Peyer's patch (tissue), 4 donors: Measurements from ENCODE around the gene TRAF5. TPM values are rescaled to one million over a fixed set of nuclear protein-coding genes. Genes with fewer than 3 reads are reported as not detected.
"Not testable (repeated sequence)": the region's sequence is repeated elsewhere in the genome, so short reads cannot be mapped to it uniquely, and the experiment has no call there.

Experiments used
- DNase-seq, 3 donors: peaks; one replicate each; pipeline ENCODE4 v3.0.0-alpha.2; 2017 to 2019
- H3K27ac ChIP-seq, 4 donors: fragments of 200-600 bp; sonication (generic); one replicate each; pipeline ENCODE4 v1.5.1; 2016 to 2019
- H3K27me3 ChIP-seq, 2 donors: fragments of 200-600 bp; sonication (generic); one replicate each; pipeline ENCODE4 v1.5.1; 2019
- H3K36me3 ChIP-seq, 3 donors: fragments of 200-600 bp; sonication (generic); one replicate each; pipeline ENCODE4 v1.5.1; 2016 to 2019
- H3K4me1 ChIP-seq, 4 donors: fragments of 200-600 bp; sonication (generic); one replicate each; pipeline ENCODE4 v1.5.1; 2016 to 2019
- H3K4me3 ChIP-seq, 4 donors: fragments of 200-600 bp; sonication (generic); 1 replicate in 3 of 4; 2 replicates in 1 of 4; pipeline ENCODE4 v1.5.1; 2016 to 2019; ENCODE audit warnings: mild to moderate bottlenecking in 1 of 4
- H3K9me3 ChIP-seq, 4 donors: fragments of 200-600 bp; sonication (generic); one replicate each; pipeline ENCODE4 v1.5.1; 2016 to 2019; ENCODE audit warnings: mild to moderate bottlenecking in 1 of 4
- CTCF ChIP-seq, 6 experiments: fragments of 450-650 bp in 4 of 6; fragments of 200-600 bp in 2 of 6; sonication (generic) in 1 of 6; IDR thresholded peaks; one replicate each; pipeline ENCODE4 v1.5.1; 2017 to 2019; ENCODE audit warnings: antibody characterized with exemption in 6 of 6, mild to moderate bottlenecking in 3 of 6, moderate library complexity in 1 of 6
- POLR2A ChIP-seq, 2 donors: fragments of 450-650 bp; IDR thresholded peaks; one replicate each; pipeline ENCODE4 v1.5.1; 2017; ENCODE audit warnings: antibody characterized with exemption in 2 of 2, mild to moderate bottlenecking in 2 of 2, moderate library complexity in 2 of 2
- total RNA-seq, 4 donors: library from RNA; depleted of rRNA; stranded (reverse); fragments of >200 nt; gene quantifications; one replicate each; pipeline ENCODE4 v1.1.0, GENCODE V29; 2016

TRAF5 gene
- total RNA-seq, 4 donors from 2014 or later: 10.9 to 98.2 (median 24.9) TPM

GRCh38 chr1:211401751-211402150 is 75.1 kb downstream of the TRAF5 start:
- H3K27me3 ChIP-seq, H3K36me3 ChIP-seq, H3K27ac ChIP-seq, H3K4me1 ChIP-seq, DNase-seq, H3K4me3 ChIP-seq, H3K9me3 ChIP-seq: not testable (repeated sequence)

- not testable (repeated sequence) for H3K4me1 ChIP-seq, H3K9me3 ChIP-seq, DNase-seq, H3K4me3 ChIP-seq, H3K27me3 ChIP-seq, H3K27ac ChIP-seq, H3K36me3 ChIP-seq
Measured at GRCh38 chr1:211406086-211406485, 79.5 kb downstream of the TRAF5 start.

- not testable (repeated sequence) for H3K4me1 ChIP-seq, H3K9me3 ChIP-seq, H3K4me3 ChIP-seq, H3K27ac ChIP-seq, H3K27me3 ChIP-seq, DNase-seq, H3K36me3 ChIP-seq
Measured at GRCh38 chr1:211407749-211408148, 81.1 kb downstream of the TRAF5 start.

GRCh38 chr1:211411639-211412038 is 85.0 kb downstream of the TRAF5 start:
- Histone ChIP-seq H3K4me3 (no peak overlapping the region), H3K27me3 (no peaks in the 10 kb centered on the region), H3K9me3 (no peaks in the 10 kb centered on the region), H3K4me1 (no peaks in the 10 kb centered on the region), H3K36me3 (no peaks in the 10 kb centered on the region), H3K27ac (no peak overlapping the region)
- DNase-seq: no peak
- TF ChIP-seq CTCF (IDR thresholded peaks at IDR 0.05): no peak
- TF ChIP-seq POLR2A (IDR thresholded peaks at IDR 0.05): no peak

GRCh38 chr1:211415700-211416099 is 89.1 kb downstream of the TRAF5 start:
- Histone ChIP-seq H3K36me3 (no peaks in the 10 kb centered on the region), H3K27me3 (no peaks in the 10 kb centered on the region), H3K4me3 (peak overlapping the region in 2 of 4 donors; percentile 44 to 59), H3K27ac (peak overlapping the region in 1 of 4 donors; percentile 75), H3K4me1 (no peaks in the 10 kb centered on the region), H3K9me3 (no peaks in the 10 kb centered on the region)
- no peak for DNase-seq
- no peak for TF ChIP-seq CTCF (IDR thresholded peaks at IDR 0.05)
- no peak for TF ChIP-seq POLR2A (IDR thresholded peaks at IDR 0.05)

GRCh38 chr1:211416246-211416627 is 89.6 kb downstream of the TRAF5 start:
- not testable (repeated sequence) for H3K4me1 ChIP-seq, H3K9me3 ChIP-seq, H3K36me3 ChIP-seq, H3K27me3 ChIP-seq
- Histone ChIP-seq H3K4me3 (peak overlapping the region; percentile 42 to 62 (median 52)), H3K27ac (peak overlapping the region; percentile 34 to 75 (median 64))
- DNase-seq: peak; percentile 38 to 57 (median 55)

GRCh38 chr1:211416628-211417323 is 90.1 kb downstream of the TRAF5 start:
- H3K9me3 ChIP-seq, H3K4me1 ChIP-seq, H3K36me3 ChIP-seq, H3K27me3 ChIP-seq: not testable (repeated sequence)
- peak overlapping the region; percentile 42 to 62 (median 52) for H3K4me3 ChIP-seq
- H3K27ac ChIP-seq: peak overlapping the region; percentile 34 to 75 (median 64)
- peak; percentile 41 to 61 (median 58) for DNase-seq

- H3K4me3 ChIP-seq: no peak overlapping the region
- no peaks in the 10 kb centered on the region for H3K9me3 ChIP-seq
- H3K27me3 ChIP-seq: no peaks in the 10 kb centered on the region
- no peak overlapping the region for H3K27ac ChIP-seq
- no peaks in the 10 kb centered on the region for H3K4me1 ChIP-seq
- H3K36me3 ChIP-seq: no peaks in the 10 kb centered on the region
- no peak for DNase-seq
- TF ChIP-seq CTCF (IDR thresholded peaks at IDR 0.05): no peak
- TF ChIP-seq POLR2A (IDR thresholded peaks at IDR 0.05): no peak
Measured at GRCh38 chr1:211420389-211420788, 93.8 kb downstream of the TRAF5 start.
